ENCODE results near the gene NID2. TPM values are rescaled to one million over a fixed set of nuclear protein-coding genes. Genes with fewer than 3 reads are reported as not detected.

The NID2 gene
- total and polyA plus RNA-seq, 2 donors (not counting 1 experiment from before 2014, with no cell fraction given), result 181 to 2,513 TPM

DNA sequence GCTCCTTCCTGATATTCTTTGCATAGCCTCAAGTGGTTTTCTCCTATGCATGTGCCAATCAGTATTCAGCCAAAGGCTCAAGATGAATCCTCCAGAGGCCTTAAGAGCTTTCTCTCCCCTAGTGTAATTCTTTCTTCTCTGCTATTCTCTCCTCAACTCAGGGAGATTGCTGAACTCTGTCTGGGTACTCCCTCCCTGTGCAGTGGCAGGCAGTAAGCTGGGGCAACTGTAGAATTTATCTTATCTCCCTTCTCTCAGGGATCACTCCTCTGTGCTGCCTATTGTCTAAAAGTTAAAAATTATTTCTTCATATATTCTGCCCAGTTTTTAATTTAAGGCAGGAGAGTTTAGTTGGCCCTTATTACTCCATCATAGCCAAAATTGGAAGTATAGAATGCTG lies 108.0 kb downstream of the NID2 start:
- Histone ChIP-seq H3K27me3 (ENCODE audit: control insufficient read depth, insufficient read depth, low read length) (no peaks in the 10 kb centered on the region), H3K9ac (ENCODE audit: insufficient read depth, low read length) (no peak overlapping the region), H2AFZ (ENCODE audit: low read length) (no peak overlapping the region), H4K20me1 (ENCODE audit: control insufficient read depth, extremely low read depth, insufficient read depth, low read length) (no peaks in the 10 kb centered on the region), H3K4me2 (ENCODE audit: extremely low read depth, insufficient read depth, low read length) (no peak overlapping the region), H3K4me1 (ENCODE audit: control insufficient read depth, extremely low read depth, insufficient read depth, low read length) (no peaks in the 10 kb centered on the region), H3K4me3 (replicated peaks in 1 of 4; ENCODE audit: control extremely low read depth in 1 of 4, insufficient read depth in 1 of 4, low read depth in 3 of 4, low read length in 4 of 4) (no peak overlapping the region), H3K79me2 (ENCODE audit: control insufficient read depth, insufficient read depth, low read length) (no peaks in the 10 kb centered on the region), H3K9me3 (ENCODE audit: control insufficient read depth, insufficient read depth, low read depth, low read length) (peaks cover 1% of the 10 kb centered on the region), H3K27ac (ENCODE audit: insufficient read depth, low read length) (no peak overlapping the region), H3K36me3 (ENCODE audit: control insufficient read depth, insufficient read depth, low read length) (no peaks in the 10 kb centered on the region)
- no peak for DNase-seq (ENCODE audit: low read depth in 2 of 2)
- no peak for TF ChIP-seq EZH2 (IDR thresholded peaks at IDR 0.05; ENCODE audit: low read length, missing control alignments)

DNA sequence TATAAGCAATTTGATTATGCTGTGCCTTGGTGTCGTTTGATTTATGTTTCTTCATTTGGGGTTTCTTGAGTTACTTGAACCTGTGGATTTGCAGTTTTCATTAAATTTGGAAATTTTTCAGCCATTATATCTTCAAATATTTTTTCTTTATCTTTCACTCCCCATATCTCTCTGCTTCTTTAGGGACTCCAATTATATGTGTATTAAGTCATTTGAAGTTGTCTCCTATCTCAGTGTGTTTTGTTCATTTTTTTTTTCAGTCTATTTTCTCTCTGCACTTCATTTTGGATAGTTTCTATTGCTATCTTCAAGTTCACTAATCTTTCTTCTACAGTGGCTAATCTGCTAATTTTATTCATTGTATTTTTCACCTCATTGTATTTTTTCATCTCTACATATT lies 108.9 kb downstream of the NID2 start:
- Histone ChIP-seq H3K79me2 (ENCODE audit: control insufficient read depth, insufficient read depth, low read length) (no peaks in the 10 kb centered on the region), H3K27me3 (ENCODE audit: control insufficient read depth, insufficient read depth, low read length) (no peaks in the 10 kb centered on the region), H3K4me3 (replicated peaks in 1 of 4; ENCODE audit: control extremely low read depth in 1 of 4, insufficient read depth in 1 of 4, low read depth in 3 of 4, low read length in 4 of 4) (no peak overlapping the region), H4K20me1 (ENCODE audit: control insufficient read depth, extremely low read depth, insufficient read depth, low read length) (no peaks in the 10 kb centered on the region), H3K4me1 (ENCODE audit: control insufficient read depth, extremely low read depth, insufficient read depth, low read length) (no peaks in the 10 kb centered on the region), H2AFZ (ENCODE audit: low read length) (no peak overlapping the region), H3K27ac (ENCODE audit: insufficient read depth, low read length) (no peak overlapping the region), H3K4me2 (ENCODE audit: extremely low read depth, insufficient read depth, low read length) (no peak overlapping the region), H3K9me3 (ENCODE audit: control insufficient read depth, insufficient read depth, low read depth, low read length) (peaks cover 1% of the 10 kb centered on the region), H3K36me3 (ENCODE audit: control insufficient read depth, insufficient read depth, low read length) (no peaks in the 10 kb centered on the region), H3K9ac (ENCODE audit: insufficient read depth, low read length) (no peak overlapping the region)
- no peak for TF ChIP-seq EZH2 (IDR thresholded peaks at IDR 0.05; ENCODE audit: low read length, missing control alignments)
- TF ChIP-seq, protein P1, sequence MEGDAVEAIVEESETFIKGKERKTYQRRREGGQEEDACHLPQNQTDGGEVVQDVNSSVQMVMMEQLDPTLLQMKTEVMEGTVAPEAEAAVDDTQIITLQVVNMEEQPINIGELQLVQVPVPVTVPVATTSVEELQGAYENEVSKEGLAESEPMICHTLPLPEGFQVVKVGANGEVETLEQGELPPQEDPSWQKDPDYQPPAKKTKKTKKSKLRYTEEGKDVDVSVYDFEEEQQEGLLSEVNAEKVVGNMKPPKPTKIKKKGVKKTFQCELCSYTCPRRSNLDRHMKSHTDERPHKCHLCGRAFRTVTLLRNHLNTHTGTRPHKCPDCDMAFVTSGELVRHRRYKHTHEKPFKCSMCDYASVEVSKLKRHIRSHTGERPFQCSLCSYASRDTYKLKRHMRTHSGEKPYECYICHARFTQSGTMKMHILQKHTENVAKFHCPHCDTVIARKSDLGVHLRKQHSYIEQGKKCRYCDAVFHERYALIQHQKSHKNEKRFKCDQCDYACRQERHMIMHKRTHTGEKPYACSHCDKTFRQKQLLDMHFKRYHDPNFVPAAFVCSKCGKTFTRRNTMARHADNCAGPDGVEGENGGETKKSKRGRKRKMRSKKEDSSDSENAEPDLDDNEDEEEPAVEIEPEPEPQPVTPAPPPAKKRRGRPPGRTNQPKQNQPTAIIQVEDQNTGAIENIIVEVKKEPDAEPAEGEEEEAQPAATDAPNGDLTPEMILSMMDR (conservative IDR thresholded peaks at IDR 0.05 in 1 of 2, IDR thresholded peaks at IDR 0.05 in 1 of 2; ENCODE audit: low read depth in 1 of 2, low read length in 2 of 2), result no peak
- no peak for DNase-seq (ENCODE audit: low read depth in 2 of 2)

DNA sequence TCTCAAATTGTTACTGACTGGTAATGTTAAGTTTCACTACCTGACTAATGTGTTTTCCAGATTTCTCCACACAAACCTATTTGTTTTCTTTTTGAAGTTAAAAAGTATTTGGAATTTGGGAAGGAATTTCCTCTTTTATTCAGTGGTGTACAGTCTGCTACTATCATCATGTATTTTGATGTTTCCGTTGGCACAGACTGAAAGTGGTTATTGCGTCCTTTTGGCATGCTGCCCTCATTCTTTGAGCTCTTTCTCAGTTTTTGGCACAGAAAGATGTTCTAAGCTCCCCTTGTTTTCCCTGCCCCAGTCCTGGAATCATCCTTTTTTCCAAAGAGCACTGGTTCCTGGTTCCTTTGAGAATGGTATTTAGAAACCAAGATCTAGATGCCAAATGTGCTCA lies 110.9 kb downstream of the NID2 start:
- H3K4me1 ChIP-seq (ENCODE audit: control insufficient read depth, extremely low read depth, insufficient read depth, low read length), result no peaks in the 10 kb centered on the region
- no peak overlapping the region for H3K9ac ChIP-seq (ENCODE audit: insufficient read depth, low read length)
- no peak overlapping the region for H3K4me2 ChIP-seq (ENCODE audit: extremely low read depth, insufficient read depth, low read length)
- H4K20me1 ChIP-seq (ENCODE audit: control insufficient read depth, extremely low read depth, insufficient read depth, low read length), result no peaks in the 10 kb centered on the region
- TF ChIP-seq, protein P1 (conservative IDR thresholded peaks at IDR 0.05 in 1 of 2, IDR thresholded peaks at IDR 0.05 in 1 of 2; ENCODE audit: low read depth in 1 of 2, low read length in 2 of 2), result no peak
- no peak for TF ChIP-seq EZH2 (IDR thresholded peaks at IDR 0.05; ENCODE audit: low read length, missing control alignments)
- no peaks in the 10 kb centered on the region for H3K79me2 ChIP-seq (ENCODE audit: control insufficient read depth, insufficient read depth, low read length)
- DNase-seq (ENCODE audit: low read depth in 2 of 2), result peak; percentile 65 to 70
- H2AFZ ChIP-seq (ENCODE audit: low read length), result no peak overlapping the region
- no peaks in the 10 kb centered on the region for H3K36me3 ChIP-seq (ENCODE audit: control insufficient read depth, insufficient read depth, low read length)
- peaks cover 1% of the 10 kb centered on the region for H3K9me3 ChIP-seq (ENCODE audit: control insufficient read depth, insufficient read depth, low read depth, low read length)
- H3K27ac ChIP-seq (ENCODE audit: insufficient read depth, low read length), result no peak overlapping the region
- no peaks in the 10 kb centered on the region for H3K27me3 ChIP-seq (ENCODE audit: control insufficient read depth, insufficient read depth, low read length)
- no peak overlapping the region for H3K4me3 ChIP-seq (replicated peaks in 1 of 4; ENCODE audit: control extremely low read depth in 1 of 4, insufficient read depth in 1 of 4, low read depth in 3 of 4, low read length in 4 of 4)

Other genes starting within 250 kb of the NID2 start
- 19.0 and 21.5 TPM in 2 replicates for gene GNG2, start 208.4 kb downstream of the NID2 start, total RNA-seq
- 21.1 and 37.0 TPM in 2 replicates for gene GNG2, start 208.4 kb downstream of the NID2 start, polyA plus RNA-seq
- 73.2 and 222 TPM in 2 replicates for gene RTRAF, start 79.5 kb downstream of the NID2 start, total RNA-seq
- gene RTRAF, start 79.5 kb downstream of the NID2 start, polyA plus RNA-seq, result 147 and 185 TPM in 2 replicates
- not detected in 2 replicates for gene PTGDR, start 198.6 kb upstream of the NID2 start, total RNA-seq
- gene PTGDR, start 198.6 kb upstream of the NID2 start, polyA plus RNA-seq, result 0.08 TPM in 1 of 2 replicates, not detected in the other
- 30.0 and 38.8 TPM in 2 replicates for gene PTGER2, start 245.3 kb upstream of the NID2 start, total RNA-seq
- 15.9 and 27.3 TPM in 2 replicates for gene PTGER2, start 245.3 kb upstream of the NID2 start, polyA plus RNA-seq